Ramos (cell line): ENCODE results near the gene SMAD5.

ENCODE experiments used
- in situ Hi-C: fragments of 300-500 bp; cut with MboI; formaldehyde crosslinking; loops from one replicate; pipeline ENCODE4 v1.14.3; 2022; ENCODE audit warnings: low sequenced_read_pairs; ENCODE audit not compliant: unreplicated experiment

SMAD5 gene

DNA sequence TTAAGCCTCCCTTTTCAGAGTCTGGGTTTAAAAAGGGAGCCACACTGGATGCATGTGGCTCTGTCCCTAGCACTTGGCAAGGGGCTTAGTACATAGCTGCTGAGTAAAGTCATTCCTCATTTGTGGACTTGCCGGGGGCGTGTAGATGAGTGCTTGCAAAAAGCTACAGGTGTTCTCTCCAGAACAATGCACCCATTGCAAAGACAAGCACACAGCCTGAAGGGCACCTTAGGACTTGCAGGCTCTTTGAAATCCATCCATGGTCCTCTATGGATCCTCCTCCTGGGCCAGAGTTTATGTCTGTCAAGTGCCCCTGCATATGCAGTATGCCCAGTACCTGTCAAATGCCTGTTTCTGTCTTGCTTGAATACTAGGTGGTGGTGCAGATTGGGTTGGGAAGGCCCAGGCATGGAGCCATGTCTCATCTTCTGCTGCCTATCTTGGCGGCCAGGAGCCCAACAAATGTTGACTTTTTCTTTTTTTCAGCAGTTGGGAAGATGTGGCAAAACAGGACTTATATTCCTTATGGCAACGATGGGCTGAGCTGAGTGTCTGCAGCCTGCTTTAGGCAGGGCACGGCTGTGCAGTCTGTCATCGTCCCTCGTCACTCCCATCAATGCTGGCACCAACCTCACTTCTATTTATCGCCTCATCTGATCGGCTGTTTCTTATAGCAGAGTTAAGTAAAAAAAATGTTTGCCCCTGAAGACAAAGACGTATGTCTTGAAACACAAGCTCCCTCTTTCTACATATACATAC lies 78.8 kb downstream of the SMAD5 start:
- in situ Hi-C loops: loop anchor here (5.0 to 25.0 kb wide), 2 partner anchors 249 to 324 kb away; partner anchors contain the start of gene LECT2

DNA sequence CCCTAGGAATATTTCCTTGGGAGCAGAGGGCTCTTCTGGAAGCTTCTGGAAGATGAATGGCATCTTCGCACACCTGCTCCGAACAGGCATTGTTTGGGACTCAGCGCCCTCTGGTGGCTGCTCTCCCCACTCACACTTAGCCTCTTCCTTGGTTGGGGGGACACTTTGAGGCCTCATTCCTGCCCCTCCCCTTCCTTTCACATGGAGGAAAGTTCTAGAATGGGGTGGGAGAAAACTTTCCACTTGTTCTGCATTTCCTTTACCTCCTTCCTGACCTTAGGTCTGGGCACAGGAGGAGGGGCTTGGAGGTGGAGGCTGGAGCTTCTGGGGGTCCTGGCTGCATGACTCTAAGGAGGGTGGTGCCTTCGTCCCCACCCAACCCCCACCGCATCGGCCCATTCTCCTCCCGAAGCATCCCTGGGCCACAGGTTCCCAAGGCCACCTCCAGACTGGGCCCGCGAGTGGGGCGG lies 79.6 kb downstream of the SMAD5 start:
- in situ Hi-C loops: loop anchor here (5.0 to 25.0 kb wide), 2 partner anchors 250 to 325 kb away; partner anchors contain the start of gene LECT2

DNA sequence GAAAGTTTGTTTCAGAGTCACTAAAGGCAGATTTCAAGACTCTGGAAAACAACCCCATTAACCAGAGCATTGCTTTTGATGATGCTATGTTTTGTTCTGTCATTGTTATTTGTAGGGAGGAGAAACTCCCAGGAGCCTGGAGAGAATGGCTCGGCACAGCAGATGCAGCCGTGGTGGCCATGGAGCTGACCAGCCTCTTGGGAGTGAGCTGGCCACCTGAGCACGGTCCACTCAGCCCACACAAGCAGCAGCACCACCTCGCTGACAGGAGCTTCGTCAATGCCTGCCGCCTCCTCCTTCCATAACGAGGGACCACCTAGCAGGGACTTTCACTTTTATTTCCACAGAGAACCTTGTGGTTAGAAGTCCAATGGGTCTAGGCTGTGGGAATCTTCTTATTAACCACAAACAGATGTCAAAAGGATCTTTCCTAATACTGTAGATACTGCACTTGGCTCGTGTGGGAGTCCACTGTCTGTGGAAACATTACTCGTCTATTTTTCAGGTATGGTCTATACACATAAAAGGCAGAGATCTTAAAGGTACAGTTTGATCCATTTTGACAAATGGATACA lies 81.4 kb downstream of the SMAD5 start:
- in situ Hi-C loops: loop anchor here (5.0 to 25.0 kb wide), 2 partner anchors 252 to 327 kb away; partner anchors contain the start of gene LECT2

DNA sequence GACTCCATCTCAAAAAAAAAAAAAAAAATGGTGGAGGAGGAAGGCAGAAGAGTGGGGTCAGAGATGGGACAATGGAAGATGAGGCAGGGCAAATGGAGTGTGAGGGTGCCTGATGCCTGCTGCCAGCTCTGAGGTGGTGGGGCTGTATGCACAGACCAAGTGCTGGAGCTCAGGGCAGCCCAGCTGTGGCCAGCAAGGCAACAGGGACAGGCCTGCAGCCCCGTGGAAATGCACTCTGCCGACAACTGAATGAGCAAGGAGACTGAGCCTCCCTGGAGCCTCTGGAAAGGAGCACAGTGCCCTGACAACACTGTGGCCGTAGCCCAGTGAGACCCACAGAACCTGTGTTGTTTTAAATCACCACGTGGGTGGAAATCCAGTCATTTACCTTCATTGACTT lies 83.2 kb downstream of the SMAD5 start:
- in situ Hi-C loops: loop anchor here (25.0 kb wide), 1 partner anchor 254 kb away; the partner anchor contains the start of gene LECT2

DNA sequence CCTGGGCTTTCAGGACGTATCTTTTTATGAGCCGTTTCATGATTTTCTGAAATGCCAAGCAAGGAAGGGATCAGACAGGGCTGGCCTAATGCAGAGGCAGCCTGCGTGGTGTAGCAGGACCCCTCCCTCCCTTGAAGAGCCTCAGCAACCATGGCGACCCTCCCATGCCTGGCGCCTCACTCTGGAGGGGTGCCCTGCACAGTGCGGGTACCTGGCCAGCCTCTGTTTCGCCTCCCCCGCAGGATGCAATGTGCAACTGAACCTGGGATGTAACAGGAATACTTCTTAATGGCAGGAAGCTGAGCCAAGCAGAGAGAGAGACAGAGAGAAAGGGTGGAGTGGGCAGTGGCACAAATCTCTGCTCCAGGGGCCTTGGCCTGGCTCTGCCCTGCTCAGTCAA lies 83.6 kb downstream of the SMAD5 start:
- in situ Hi-C loops: loop anchor here (25.0 kb wide), 1 partner anchor 254 kb away; the partner anchor contains the start of gene LECT2

DNA sequence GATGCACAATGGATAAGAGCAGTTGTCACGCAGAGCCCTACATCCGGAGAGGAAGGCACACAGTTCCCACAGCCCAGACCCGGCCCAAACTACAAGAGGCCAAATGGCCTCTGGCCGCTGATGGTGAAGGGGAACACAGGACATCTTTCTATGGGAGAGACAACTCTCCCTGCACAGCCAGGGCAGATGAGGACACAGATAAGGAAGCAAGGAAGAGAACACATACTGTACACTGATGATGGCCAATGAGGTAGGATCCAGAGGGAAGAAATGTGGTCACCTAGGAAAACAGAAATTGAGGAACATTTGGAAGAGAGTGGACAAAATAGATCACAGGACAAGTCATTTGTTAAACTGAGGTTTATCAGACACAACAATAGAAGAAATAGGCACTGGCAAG lies 88.7 kb downstream of the SMAD5 start:
- in situ Hi-C loops: loop anchor here (25.0 kb wide), 1 partner anchor 259 kb away; the partner anchor contains the start of gene LECT2

DNA sequence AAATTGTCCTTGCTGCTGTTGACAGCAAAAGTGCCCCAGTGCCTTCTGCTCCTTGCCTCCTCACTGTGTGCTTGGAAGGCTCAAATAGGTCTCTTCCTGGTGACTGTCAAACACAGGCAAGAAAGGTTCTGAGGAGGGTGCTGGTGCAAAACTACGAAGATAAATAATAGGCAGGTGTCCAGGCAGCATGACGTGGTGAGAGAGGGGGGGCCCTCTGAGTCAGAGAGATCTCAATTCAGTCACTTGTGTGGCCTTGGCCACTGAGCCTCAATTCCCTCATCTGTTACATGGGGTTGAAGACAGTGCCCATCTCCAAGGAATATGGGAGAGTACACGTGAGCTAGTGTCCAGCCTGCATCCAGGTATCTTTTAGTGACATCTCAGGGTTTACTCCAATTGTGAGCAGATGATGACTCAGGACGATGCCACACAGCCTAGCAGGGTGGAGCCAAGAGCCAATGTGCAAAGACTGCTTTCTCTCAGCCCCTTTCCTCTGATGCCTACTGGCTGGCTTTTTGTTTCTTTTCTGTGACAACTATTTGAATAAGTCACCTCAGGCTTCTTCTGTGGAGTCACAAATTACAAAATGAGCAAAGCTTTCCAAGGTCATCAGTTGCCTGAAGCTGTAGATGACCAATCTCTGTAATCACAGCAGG lies 90.1 kb downstream of the SMAD5 start:
- in situ Hi-C loops: loop anchor here (25.0 kb wide), 1 partner anchor 260 kb away; the partner anchor contains the start of gene LECT2

DNA sequence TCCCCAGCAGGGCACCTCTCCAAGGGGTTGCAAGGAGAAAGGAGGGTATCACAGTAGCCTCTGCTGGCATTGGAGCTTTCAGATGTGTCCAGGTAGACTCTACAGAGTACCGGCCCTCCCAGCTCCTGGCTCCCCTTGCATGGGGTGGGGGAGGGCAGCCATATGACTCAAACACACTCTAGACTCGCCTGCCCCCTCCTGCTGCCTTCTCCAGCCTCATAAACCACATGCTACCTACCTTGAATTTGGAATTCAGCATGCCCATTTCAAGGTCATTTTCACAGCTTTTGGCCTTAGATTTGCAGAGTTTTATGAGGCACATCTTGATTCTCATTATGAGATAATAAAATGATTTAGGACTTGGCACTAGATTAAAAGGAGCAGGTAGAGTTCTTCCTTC lies 93.2 kb downstream of the SMAD5 start:
- in situ Hi-C loops: loop anchor here (25.0 kb wide), 1 partner anchor 537 kb away; no protein-coding TSS in a partner anchor

DNA sequence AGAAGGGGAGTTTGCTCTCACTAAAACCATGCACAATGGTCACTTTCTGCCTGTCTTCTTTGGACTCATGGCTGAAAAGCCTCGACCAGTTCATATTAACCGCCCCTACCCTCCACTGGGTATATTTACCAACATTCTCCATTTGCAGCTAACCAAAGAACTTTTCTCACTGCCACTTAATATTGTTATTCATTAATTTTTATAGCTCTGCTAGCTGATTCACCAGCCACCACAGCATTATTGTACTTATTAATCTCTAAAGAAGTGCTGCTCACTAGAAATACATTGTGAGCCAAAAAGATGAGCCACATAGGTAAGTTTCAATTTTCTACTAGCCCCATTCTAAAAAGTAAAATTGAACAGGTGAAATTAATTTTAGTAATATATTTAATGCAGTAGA lies 93.8 kb downstream of the SMAD5 start:
- in situ Hi-C loops: loop anchor here (25.0 kb wide), 1 partner anchor 536 kb away; no protein-coding TSS in a partner anchor

DNA sequence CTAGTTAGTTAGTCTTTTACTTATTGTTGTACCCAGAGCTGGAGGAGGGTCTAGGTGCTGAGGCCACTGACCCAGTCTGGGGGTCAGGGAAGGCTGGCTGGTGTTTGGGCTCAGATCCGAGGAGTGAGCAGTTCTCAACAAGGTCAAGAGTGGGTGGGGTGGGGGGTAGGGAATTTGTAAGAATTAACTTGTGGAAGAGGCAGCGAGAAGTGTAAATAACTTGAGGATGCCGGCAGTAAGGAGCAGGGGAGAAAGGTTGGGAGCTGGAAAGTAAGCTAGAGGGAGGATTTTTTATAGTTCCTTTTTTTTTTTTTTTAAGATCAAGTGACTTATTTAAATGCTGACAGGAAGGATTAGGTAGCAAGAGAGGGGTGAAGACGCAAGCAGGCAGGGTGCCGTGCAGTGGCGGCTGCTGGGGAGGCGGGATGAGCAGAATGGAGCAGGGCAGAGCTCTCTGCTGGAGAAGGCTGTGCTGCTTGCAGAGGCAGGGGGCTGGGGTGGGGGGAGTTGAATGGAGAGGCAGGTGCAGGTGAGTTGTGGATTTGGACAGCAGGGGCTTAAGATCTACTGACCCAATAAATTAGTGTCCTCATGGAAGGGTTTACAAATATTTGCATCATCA lies 95.6 kb downstream of the SMAD5 start:
- in situ Hi-C loops: loop anchor here (25.0 kb wide), 1 partner anchor 534 kb away; no protein-coding TSS in a partner anchor

DNA sequence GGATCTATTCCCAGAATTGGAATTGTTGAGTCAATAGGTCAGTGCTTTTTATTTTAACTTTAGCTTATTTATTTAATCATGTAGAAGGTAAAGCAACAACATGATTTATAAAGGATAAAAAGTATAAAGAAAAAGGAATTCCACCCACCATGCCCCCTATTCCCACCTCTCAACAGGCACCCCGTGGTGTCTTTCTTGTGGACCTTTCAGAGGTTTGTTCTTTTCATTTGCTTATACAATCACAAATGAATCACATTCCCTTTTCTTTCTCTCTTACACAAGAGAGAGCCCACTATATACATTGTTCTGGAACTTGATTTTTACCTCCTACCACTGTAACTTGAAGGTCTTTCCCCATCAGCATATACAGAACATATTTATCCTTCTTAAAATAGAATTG lies 97.5 kb downstream of the SMAD5 start:
- in situ Hi-C loops: loop anchor here (25.0 kb wide), 1 partner anchor 532 kb away; no protein-coding TSS in a partner anchor

DNA sequence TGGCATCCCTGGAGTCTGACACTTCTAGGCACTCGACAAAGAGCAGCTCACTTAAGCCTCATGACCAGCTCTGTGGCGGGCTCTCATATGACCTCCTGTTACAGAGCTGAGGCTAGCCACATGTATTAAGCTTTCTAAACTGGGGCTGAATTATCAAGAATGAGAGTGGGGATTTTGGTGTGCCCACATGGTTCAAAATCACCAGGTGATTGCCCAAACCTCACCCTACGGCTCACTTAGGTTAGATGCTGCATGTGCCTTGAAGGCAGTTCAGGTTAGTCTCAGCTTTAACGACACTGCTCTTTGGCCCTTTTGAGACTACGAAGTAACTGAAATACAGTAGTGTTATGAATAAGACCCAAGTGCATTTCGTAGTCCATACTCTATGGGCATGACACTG lies 99.7 kb downstream of the SMAD5 start:
- in situ Hi-C loops: loop anchor here (25.0 kb wide), 1 partner anchor 530 kb away; no protein-coding TSS in a partner anchor
